ENCODE measurements around the gene CDA.

- no peak for TF ChIP-seq CTCF (IDR thresholded peaks at IDR 0.05)
- TF ChIP-seq POLR2A (IDR thresholded peaks at IDR 0.05): no peak
Observed at GRCh38 chr1:20597650-20598049, 8.8 kb downstream of the CDA start.

All from adrenal gland (tissue), 5 donors.